IMR-90 (cell line): ENCODE measurements around the gene COG7.

ENCODE experiments used
- CEBPB ChIP-seq: IDR thresholded peaks from 2 replicates; pipeline ENCODE4 v1.6.1; 2012; ENCODE audit warnings: low read depth, low read length, improper control_type of control experiment
- FOS ChIP-seq: fragments of 150-350 bp; IDR thresholded peaks from 2 replicates; pipeline ENCODE4 v1.6.1; 2016; ENCODE audit warnings: low read depth, low read length
- MAZ ChIP-seq: IDR thresholded peaks from 2 replicates; pipeline ENCODE4 v1.6.1; 2012; ENCODE audit warnings: low read depth, mild to moderate bottlenecking, low read length, improper control_type of control experiment, moderate library complexity, borderline replicate concordance
- MXI1 ChIP-seq: IDR thresholded peaks from 2 replicates; pipeline ENCODE4 v1.6.1; 2012; ENCODE audit warnings: low read depth, mild to moderate bottlenecking, low read length, moderate library complexity, borderline replicate concordance
- POLR2A ChIP-seq: IDR thresholded peaks from 2 replicates; pipeline ENCODE4 v1.6.1; 2012; ENCODE audit warnings: mild to moderate bottlenecking, low read depth, low read length
- RAD21 ChIP-seq: IDR thresholded peaks from 2 replicates; pipeline ENCODE4 v1.6.1; 2012; ENCODE audit warnings: low read length, improper control_type of control experiment
- RCOR1 ChIP-seq: IDR thresholded peaks from 2 replicates; pipeline ENCODE4 v1.6.1; 2012; ENCODE audit warnings: mild to moderate bottlenecking, low read length, improper control_type of control experiment; ENCODE audit not compliant: insufficient replicate concordance
- RFX5 ChIP-seq: IDR thresholded peaks from 2 replicates; pipeline ENCODE4 v1.8.0; 2012; ENCODE audit warnings: low read depth, mild to moderate bottlenecking, low read length, moderate library complexity
- SMC3 ChIP-seq: fragments of 150-350 bp; IDR thresholded peaks from 2 replicates; pipeline ENCODE4 v1.6.1; 2016; ENCODE audit warnings: low read depth, mild to moderate bottlenecking, antibody characterized with exemption, low read length, moderate library complexity
- TF ChIP-seq, protein P1 (sequence below): conservative IDR thresholded peaks from 2 replicates; pipeline ENCODE4 v1.5.1; 2012; ENCODE audit warnings: mild to moderate bottlenecking, low read depth, low read length, improper control_type of control experiment
- TF ChIP-seq, protein P2 (sequence below): fragments of 150-350 bp; IDR thresholded peaks from 2 replicates; pipeline ENCODE4 v1.6.1; 2017; ENCODE audit warnings: mild to moderate bottlenecking, antibody characterized with exemption, low read length, low read depth

DNA sequence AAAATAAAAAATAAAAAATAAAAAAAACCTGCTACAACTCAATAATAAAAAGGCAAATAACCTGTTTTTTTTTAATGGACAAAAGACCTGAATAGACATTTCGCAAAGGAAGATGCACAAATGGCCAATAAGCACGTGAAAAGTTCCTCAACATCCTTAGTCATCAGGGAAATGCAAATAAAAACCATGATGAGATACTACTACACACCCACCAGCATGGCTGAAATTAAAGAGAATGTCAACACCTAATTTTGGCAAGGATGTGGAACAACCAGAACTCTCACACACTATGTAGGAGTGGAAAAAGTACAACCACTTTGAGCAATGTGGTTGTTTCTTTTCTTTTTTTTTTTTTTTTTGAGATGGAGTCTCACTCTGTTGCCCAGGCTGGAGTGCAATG lies 24.6 kb downstream of the COG7 start:
- TF ChIP-seq, protein P1, sequence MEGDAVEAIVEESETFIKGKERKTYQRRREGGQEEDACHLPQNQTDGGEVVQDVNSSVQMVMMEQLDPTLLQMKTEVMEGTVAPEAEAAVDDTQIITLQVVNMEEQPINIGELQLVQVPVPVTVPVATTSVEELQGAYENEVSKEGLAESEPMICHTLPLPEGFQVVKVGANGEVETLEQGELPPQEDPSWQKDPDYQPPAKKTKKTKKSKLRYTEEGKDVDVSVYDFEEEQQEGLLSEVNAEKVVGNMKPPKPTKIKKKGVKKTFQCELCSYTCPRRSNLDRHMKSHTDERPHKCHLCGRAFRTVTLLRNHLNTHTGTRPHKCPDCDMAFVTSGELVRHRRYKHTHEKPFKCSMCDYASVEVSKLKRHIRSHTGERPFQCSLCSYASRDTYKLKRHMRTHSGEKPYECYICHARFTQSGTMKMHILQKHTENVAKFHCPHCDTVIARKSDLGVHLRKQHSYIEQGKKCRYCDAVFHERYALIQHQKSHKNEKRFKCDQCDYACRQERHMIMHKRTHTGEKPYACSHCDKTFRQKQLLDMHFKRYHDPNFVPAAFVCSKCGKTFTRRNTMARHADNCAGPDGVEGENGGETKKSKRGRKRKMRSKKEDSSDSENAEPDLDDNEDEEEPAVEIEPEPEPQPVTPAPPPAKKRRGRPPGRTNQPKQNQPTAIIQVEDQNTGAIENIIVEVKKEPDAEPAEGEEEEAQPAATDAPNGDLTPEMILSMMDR: no peak
- no peak for TF ChIP-seq FOS
- TF ChIP-seq POLR2A: no peak
- TF ChIP-seq, protein P2, sequence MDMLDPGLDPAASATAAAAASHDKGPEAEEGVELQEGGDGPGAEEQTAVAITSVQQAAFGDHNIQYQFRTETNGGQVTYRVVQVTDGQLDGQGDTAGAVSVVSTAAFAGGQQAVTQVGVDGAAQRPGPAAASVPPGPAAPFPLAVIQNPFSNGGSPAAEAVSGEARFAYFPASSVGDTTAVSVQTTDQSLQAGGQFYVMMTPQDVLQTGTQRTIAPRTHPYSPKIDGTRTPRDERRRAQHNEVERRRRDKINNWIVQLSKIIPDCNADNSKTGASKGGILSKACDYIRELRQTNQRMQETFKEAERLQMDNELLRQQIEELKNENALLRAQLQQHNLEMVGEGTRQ: no peak
- no peak for TF ChIP-seq RFX5
- no peak for TF ChIP-seq SMC3
- no peak for TF ChIP-seq RAD21
- no peak for TF ChIP-seq MAZ
- no peak for TF ChIP-seq CEBPB
- TF ChIP-seq MXI1: no peak
- no peak for TF ChIP-seq RCOR1
